Fibroblast of skin of back (primary cell): ENCODE data around the gene SMARCA5.

Experiments
- DNase-seq: peaks from one replicate; pipeline ENCODE4 v3.0.0-alpha.2; 2013

SMARCA5 gene

DNA sequence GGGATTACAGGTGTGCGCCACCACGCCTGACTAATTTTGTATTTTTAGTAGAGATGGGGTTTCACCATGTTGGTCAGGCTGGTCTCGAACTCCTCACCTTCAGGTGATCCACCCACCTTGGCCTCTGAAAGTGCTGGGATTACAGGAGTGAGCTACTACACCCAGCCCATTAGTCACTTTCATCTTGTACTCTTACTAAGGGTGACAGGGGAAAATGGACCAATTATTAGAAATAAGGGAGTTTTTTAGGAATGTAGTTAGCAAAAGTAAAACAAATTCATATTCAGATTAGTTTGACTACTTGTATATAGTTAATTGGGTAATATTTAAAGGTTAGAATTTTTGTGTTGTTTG is 26.1 kb downstream of the SMARCA5 start:
- DNase-seq, result no peak

- DNase-seq, result no peak
Observed at GRCh38 chr4:143549928-143550327, 36.4 kb downstream of the SMARCA5 start.

GRCh38 chr4:143554728-143555597 is 41.5 kb downstream of the SMARCA5 start:
- no peak for DNase-seq

DNA sequence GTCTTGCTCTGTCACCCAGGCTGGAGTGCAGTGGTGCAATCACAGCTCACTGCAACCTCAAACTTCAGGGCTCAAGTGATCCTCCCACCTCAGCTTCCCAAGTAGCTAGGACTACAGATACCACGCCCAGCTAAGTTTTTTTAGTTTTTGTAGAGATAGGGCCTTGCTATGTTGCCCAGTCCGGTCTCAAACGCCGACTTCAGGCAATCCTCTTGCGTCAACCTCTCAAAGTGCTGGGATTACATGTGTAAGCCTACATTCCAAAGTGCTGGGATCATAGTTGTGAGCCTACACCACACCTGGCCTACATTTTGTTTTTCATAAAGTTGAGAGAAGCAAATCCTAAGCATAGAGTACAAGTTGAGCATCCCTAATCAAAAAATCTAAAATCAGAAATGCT is 42.2 kb downstream of the SMARCA5 start:
- DNase-seq, result no peak

- DNase-seq, result no peak
Observed at GRCh38 chr4:143558286-143558685, 44.8 kb downstream of the SMARCA5 start.

DNA sequence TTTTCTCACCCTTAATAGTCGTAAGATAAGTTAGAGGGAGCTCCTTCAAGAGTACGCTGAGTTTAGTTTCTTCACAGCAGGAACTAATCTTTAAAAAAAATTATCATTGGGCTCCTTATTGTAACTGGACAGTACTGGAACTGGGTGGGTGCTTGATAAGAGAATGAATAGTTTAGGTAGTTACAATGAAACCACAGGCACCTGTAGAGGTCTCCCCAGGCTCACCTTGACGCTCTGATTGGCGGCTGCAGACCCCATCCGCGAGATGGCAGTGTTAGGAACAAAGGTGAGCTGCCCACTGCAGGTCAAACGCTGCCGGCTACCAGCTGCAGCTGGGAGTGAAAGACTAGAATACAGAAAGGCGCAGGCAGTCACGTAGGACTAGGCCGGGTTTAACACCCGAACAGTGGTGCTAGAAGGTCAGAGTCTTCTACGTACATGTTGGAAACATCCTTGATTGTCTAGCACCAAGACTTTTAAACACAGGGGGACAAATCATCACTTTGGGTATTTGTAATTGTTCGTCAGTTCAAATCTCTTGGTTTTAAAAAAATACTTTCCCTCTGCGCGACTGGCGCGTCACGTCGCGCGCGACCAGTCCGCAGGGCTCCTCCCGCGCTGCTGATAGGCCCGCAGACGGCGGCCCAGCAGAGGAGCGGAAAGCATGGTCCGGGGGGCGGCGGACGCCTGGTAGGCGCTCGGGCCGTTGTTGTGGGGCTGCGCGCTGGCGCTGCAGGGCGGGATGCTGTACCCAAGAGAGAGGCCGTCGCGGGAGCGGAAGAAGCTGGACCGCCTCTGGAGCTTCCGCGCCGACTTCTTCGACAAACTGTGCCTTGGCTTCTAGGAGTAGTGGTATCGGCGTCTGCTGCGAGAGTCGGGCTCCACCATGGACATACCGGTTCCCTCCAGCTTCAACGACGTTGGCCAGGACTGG is 45.6 kb downstream of the SMARCA5 start:
- peak; percentile 59 for DNase-seq

GRCh38 chr4:143559757-143560147 is 46.2 kb downstream of the SMARCA5 start:
- DNase-seq, result no peak

- no peak for DNase-seq
Observed at GRCh38 chr4:143564472-143564871, 51.0 kb downstream of the SMARCA5 start.

DNA sequence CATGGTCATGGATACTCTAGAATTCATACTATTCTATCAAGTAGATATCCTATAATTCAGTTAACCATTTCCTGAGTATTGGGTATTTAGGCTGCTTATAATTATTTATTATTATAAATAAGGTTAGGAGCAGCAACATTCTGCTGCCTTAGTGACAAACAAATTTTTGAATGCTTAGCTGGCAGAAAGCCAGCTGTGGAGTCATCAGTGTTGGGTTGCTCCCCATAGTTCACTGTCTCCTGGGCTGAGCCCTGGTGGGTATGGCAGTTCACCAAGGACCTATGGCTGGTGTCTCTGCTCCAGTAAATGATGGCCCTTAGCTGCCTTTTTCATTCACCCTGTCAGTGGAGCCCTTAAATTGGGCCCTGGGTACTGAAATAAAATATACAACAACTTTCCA is 61.8 kb downstream of the SMARCA5 start:
- peak; percentile 14 for DNase-seq

- no peak for DNase-seq
Observed at GRCh38 chr4:143581331-143581946, 67.9 kb downstream of the SMARCA5 start.

DNA sequence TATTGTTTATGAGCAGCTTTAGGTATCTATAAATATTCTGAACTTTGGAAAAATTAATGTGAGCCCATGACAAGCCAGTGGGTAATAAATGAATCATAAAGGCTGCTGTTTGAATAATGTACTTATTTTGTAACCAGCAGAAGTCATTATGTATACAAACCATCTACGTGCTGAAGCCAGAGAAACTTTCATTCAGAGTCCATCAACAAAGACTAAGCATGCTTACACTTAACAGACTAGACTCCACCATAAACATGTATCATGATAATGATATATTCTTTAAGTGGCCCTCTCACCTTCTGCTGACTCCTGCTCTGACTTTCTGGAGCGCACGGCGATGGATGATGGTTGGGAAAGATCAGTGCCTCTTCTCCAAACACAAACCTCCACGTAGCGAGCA is 72.0 kb downstream of the SMARCA5 start:
- peak; percentile 19 for DNase-seq

DNA sequence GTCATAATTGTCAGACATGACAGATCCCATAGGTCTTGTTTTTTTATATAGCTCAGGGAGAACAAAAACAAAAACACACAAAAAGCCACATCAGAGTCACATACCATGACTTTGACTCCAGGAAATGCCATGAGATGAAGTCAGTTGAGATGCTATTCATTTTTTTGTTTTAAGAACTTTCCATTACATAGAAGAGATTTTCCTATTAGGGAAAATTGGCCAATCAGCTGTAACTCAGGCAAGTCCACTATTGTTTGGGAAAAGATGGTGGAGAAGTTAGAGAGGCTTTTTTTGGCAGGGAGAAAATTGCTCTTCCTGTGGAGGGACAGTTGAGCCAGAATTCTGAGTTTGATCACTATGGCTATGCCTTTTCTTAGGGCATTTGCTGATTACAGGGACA is 72.6 kb downstream of the SMARCA5 start:
- peak; percentile 94 for DNase-seq

DNA sequence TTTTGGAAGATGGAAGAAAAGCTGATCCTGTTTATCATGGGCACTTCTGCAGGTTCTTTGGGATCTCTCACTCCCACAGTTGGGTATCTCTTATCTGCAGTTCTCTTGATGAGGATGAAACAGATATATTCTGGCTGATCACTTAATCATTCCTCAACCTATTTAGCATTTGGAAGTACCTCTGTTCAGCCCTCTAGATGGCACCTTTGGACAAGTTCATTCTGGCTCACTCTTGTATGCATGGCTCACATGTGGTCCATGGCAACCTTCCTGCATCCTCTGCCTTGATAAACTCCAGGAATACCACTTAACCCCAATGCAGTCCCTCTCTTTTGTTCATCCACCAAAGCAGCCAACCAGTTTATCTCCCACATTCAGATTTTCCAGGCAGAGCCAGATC is 74.2 kb downstream of the SMARCA5 start:
- DNase-seq, result peak; percentile 3

DNA sequence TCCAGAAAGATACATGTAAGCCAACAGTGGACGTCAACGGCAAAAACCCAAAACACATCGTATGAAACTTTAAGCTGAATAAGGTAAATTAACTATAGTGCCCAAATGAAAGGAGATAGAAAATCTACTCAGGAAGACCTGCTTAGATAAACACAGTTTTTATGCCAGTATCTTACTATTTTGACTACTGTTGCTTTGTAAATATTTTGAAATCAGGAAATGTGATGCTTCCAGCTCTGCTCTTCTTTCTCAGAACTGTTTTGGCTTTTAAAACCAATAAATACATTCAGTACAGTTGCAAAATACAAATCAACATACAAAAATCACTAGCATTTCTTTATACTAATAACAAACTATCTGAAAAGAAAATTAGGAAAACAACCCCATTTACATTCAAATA is 83.8 kb downstream of the SMARCA5 start:
- no peak for DNase-seq

DNA sequence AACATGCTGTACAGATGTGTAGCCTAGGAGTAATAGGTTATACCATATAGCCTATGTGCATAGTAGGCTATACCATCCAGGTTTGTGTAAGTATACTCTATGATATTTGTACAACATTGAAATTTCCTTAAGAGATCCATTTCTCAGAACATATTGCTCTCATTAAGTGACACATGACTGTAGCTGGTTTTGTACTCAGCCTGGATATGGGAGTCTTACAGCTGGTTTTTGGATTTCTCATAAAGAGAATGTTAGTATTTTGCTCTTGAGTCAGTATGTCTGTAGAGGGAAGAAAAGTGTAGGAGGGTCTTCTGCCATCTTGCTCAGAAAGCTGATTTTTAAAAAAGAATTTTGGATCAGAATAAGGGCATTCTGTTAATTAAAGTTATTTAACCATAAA is 85.3 kb downstream of the SMARCA5 start:
- DNase-seq, result no peak

GRCh38 chr4:143599827-143600226 is 86.3 kb downstream of the SMARCA5 start:
- DNase-seq, result peak; percentile 19

DNA sequence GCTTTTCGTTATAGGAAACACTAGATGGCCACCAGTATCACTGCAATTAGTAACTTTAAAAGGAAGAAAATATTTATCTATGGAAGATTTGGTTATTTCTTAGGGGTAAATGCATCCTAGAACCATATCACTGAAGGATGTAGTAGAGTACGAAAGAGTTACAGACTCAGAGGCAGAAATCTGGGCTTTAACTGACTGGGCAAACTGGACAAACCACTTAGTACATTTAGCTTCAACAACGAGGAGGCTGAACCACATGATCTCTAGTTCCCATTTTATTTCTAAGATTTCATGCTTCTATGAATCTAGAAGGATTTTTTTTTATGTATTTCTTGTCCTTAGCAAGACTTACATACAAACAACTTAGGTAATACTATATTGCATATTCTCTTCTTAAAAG is 93.0 kb downstream of the SMARCA5 start:
- DNase-seq, result no peak
